BLaER1 treated with 17β-estradiol and CSF1 and Interleukin-3, amounts not matched to agents 10 nM and 100 nM (cell line): ENCODE measurements around the gene RTN1.
A peak's percentile ranks its signal among the peaks of the same experiment; 100 is the strongest.

Source experiments
- H3K27ac ChIP-seq, 11 experiments: shearing (Covaris generic); formaldehyde crosslinking; 2 replicates each; pipeline ENCODE4 v1.8.1; 2022
- H3K27me3 ChIP-seq, 11 experiments: shearing (Covaris generic); formaldehyde crosslinking; 2 replicates each; pipeline ENCODE4 v1.8.1; 2022
- H3K36me3 ChIP-seq, 11 experiments: shearing (Covaris generic); formaldehyde crosslinking; 2 replicates each; pipeline ENCODE4 v1.8.1; 2022
- H3K4me1 ChIP-seq, 10 experiments: shearing (Covaris generic); formaldehyde crosslinking; 2 replicates each; pipeline ENCODE4 v1.8.1; 2022
- H3K4me2 ChIP-seq, 11 experiments: shearing (Covaris generic); formaldehyde crosslinking; 2 replicates each; pipeline ENCODE4 v1.8.1; 2022
- H3K4me3 ChIP-seq, 10 experiments: shearing (Covaris generic); formaldehyde crosslinking; 2 replicates each; pipeline ENCODE4 v1.8.1; 2022
- H3K9ac ChIP-seq, 11 experiments: shearing (Covaris generic); formaldehyde crosslinking; 2 replicates each; pipeline ENCODE4 v1.8.1; 2022
- H3K9me3 ChIP-seq, 11 experiments: shearing (Covaris generic); formaldehyde crosslinking; replicated peaks in 1 of 11; 2 replicates each; pipeline ENCODE4 v1.8.1; 2022
- H4K20me1 ChIP-seq, 11 experiments: shearing (Covaris generic); formaldehyde crosslinking; 2 replicates each; pipeline ENCODE4 v1.8.1; 2022
- Cebpa-rat ChIP-seq, 11 experiments: shearing (Covaris generic); IDR thresholded peaks; 2 replicates each; pipeline ENCODE4 v1.8.1; 2022

Gene RTN1

DNA sequence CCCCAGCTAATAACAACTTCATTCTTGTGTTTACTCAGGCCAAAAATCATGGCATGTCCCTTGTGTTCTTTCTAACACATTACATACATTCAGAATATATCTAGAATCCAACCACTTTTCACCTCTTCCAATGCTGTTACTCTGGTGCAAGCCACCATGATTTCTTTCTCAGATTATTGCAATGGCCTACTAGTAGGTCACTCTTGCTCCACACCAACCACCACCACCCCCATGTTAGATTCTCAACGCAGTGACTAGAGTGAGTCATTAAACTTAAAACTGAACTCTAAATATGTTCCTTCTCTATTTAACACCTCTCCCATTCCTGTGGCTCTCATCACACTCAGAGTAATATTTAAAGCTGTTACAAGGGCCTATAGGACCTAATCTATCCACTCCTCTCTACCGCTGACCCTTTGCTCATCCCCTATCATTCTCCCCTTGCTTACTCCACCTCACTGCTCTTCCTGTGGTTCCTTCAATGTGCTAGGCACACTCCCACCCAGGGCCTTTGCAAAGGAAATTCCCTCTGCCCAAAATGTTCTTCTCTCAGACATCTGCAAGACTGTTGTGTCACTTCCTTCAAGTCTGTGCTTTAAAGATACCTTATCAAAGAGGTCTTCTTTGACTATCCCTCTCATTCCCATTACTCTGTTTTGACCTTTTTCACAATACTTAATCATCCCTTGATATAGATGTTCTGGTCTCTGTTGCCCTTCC lies 6.6 kb downstream of the RTN1 start:
- Histone ChIP-seq H4K20me1 (no peaks in the 10 kb centered on the region), H3K4me2 (peak overlapping the region in 2 of 11 experiments; percentile 45 to 63; a peak in 5 of 22 replicates)
- TF ChIP-seq Cebpa-rat (IDR thresholded peaks at IDR 0.05): no peak

DNA sequence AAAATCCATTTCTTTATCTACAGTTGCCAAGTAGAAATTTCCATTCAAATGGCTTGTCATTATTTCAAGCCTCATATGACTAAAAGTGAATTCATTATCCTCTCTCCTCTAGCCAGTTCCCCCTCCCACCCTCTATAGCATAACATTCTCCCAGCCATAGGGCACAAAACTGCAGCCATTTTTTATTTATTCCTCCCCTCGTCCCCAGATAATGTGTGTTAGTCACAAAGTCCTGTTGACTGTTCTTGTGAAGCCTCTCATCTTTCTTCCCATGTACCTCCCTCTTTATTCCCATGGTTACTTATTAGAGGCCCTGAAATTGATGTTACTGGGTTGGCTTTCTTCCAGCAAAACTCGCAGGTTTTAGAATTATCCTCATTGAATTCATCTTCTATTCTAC lies 13.2 kb downstream of the RTN1 start:
- no peaks in the 10 kb centered on the region for H4K20me1 ChIP-seq
- H3K9me3 ChIP-seq: peaks cover 31 to 46% (median 37%) of the 10 kb centered on the region in 11 experiments
- TF ChIP-seq Cebpa-rat (IDR thresholded peaks at IDR 0.05): no peak
- no peak overlapping the region for H3K4me3 ChIP-seq
- no peak overlapping the region for H3K4me2 ChIP-seq
- peaks cover 0 to 21% (median 0%) of the 10 kb centered on the region in 10 experiments; a peak in 5 of 20 replicates for H3K4me1 ChIP-seq
- H3K27ac ChIP-seq: no peak overlapping the region
- H3K9ac ChIP-seq: no peak overlapping the region
- no peaks in the 10 kb centered on the region for H3K27me3 ChIP-seq
- H3K36me3 ChIP-seq: peaks cover 0 to 14% (median 0%) of the 10 kb centered on the region in 11 experiments; a peak in 1 of 22 replicates

More for the DNA sequence above, 6.6 kb downstream of the RTN1 start:
- Histone ChIP-seq H3K9me3 (peaks cover 28 to 36% (median 29%) of the 10 kb centered on the region in 11 experiments), H3K27ac (no peak overlapping the region), H3K4me1 (peaks cover 0 to 20% (median 0%) of the 10 kb centered on the region in 10 experiments; a peak in 5 of 20 replicates), H3K4me3 (no peak overlapping the region), H3K27me3 (peaks cover 0 to under 1% (median 0%) of the 10 kb centered on the region in 11 experiments; a peak in 1 of 22 replicates), H3K36me3 (peaks cover 0 to 14% (median 0%) of the 10 kb centered on the region in 11 experiments; a peak in 1 of 22 replicates), H3K9ac (no peak overlapping the region)

DNA sequence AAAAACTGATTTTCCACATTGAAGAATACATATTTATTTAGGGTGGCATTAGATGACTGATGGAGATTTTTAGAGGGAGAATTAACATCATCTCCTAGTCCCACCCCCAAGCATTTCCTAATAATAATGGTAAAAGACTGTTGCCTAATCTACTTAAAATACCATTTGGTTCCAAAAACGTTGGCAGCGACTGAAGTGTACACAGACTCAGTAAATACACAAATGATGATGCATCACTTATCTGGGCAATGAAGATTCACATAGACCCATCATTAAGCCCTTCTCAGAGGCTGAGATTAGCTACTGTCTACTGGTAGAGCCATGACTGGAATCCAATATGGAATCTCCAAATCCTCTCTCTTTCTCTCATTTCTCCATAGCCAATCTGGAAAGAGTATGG lies 18.2 kb downstream of the RTN1 start:
- H4K20me1 ChIP-seq: no peaks in the 10 kb centered on the region
- H3K9me3 ChIP-seq: peaks cover 0 to 8% (median 0%) of the 10 kb centered on the region in 11 experiments; a peak in 3 of 22 replicates
- H3K9ac ChIP-seq: no peak overlapping the region
- peak overlapping the region in 2 of 11 experiments; percentile 48 to 82; a peak in 4 of 22 replicates for H3K4me2 ChIP-seq
- no peaks in the 10 kb centered on the region for H3K27me3 ChIP-seq
- no peaks in the 10 kb centered on the region for H3K36me3 ChIP-seq
- TF ChIP-seq Cebpa-rat (IDR thresholded peaks at IDR 0.05): no peak
- H3K27ac ChIP-seq: no peak overlapping the region
- peaks cover 6 to 71% (median 17%) of the 10 kb centered on the region in 10 experiments; a peak in 18 of 20 replicates for H3K4me1 ChIP-seq
- no peak overlapping the region for H3K4me3 ChIP-seq

DNA sequence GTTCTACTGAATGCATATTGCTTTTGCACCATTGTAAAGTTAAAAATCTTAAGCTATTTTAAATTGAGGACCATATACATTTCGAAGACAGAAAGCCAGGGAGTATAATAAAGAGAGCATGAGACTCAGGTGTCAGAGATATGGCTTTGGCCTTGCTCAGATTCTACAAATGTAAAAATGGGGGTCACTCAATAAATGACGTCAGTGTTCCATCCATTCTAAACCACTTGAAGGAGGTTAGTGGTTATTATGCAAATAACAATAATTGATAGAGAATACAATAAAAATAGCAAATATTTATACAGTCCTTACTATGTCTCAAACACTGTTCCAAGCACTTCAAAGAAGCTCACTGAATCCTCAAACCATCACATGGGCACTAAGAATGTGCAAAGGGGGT lies 20.1 kb downstream of the RTN1 start:
- H3K27ac ChIP-seq: peak overlapping the region in 3 of 11 experiments; percentile 4 to 71 (median 53); a peak in 2 of 22 replicates
- H3K9me3 ChIP-seq: peaks cover 0 to 3% (median 0%) of the 10 kb centered on the region in 11 experiments; a peak in 1 of 22 replicates
- no peaks in the 10 kb centered on the region for H3K27me3 ChIP-seq
- H4K20me1 ChIP-seq: no peaks in the 10 kb centered on the region
- H3K9ac ChIP-seq: no peak overlapping the region
- TF ChIP-seq Cebpa-rat (IDR thresholded peaks at IDR 0.05): no peak
- no peak overlapping the region for H3K4me3 ChIP-seq
- H3K36me3 ChIP-seq: no peaks in the 10 kb centered on the region
- peaks cover 6 to 72% (median 17%) of the 10 kb centered on the region in 10 experiments; a peak in 18 of 20 replicates for H3K4me1 ChIP-seq
- peak overlapping the region in 7 of 11 experiments; percentile 19 to 82 (median 62); a peak in 11 of 22 replicates for H3K4me2 ChIP-seq

DNA sequence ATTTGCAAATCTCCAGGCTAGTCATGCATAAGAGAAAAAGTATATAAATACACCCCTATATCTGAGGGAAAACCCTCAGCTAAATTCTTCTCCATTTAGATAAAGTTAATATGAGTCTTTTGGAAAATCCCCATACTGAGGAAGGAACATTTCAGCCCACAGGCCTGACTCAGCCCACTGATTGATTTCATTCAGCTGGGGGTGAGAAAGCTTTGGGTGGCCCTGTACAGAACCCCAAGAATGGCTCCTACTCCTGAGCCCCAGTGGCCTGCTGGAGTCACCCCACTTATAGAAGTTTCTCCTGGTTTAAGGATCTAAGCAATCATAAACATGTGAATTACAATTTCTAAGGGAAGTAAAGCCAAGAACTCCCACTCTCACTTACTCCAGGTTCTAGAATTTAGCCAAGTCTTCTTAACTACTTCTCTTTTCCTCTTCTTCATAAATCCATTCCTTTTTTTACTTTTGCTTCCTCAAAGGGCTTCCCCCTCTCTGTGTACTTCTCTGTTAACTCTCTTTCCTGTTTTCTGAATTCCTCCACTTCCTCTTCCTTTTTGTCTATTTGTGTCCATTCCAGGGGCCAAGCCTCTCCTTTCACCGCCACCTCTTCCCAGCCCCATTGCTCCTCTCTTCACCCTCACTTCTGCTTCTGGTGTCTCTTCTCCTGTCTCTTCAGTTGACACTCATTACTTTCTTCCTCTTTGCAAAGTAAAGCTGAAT lies 21.0 kb downstream of the RTN1 start:
- H3K9me3 ChIP-seq: no peaks in the 10 kb centered on the region
- no peaks in the 10 kb centered on the region for H4K20me1 ChIP-seq
- peak overlapping the region in 4 of 11 experiments; percentile 49 to 71 (median 52); a peak in 6 of 22 replicates for H3K27ac ChIP-seq
- peaks cover 6 to 75% (median 17%) of the 10 kb centered on the region in 10 experiments; a peak in 18 of 20 replicates for H3K4me1 ChIP-seq
- H3K9ac ChIP-seq: no peak overlapping the region
- H3K27me3 ChIP-seq: no peaks in the 10 kb centered on the region
- H3K36me3 ChIP-seq: no peaks in the 10 kb centered on the region
- no peak for TF ChIP-seq Cebpa-rat (IDR thresholded peaks at IDR 0.05)
- no peak overlapping the region for H3K4me3 ChIP-seq
- peak overlapping the region; percentile 3 to 82 (median 52); a peak in 18 of 22 replicates for H3K4me2 ChIP-seq

DNA sequence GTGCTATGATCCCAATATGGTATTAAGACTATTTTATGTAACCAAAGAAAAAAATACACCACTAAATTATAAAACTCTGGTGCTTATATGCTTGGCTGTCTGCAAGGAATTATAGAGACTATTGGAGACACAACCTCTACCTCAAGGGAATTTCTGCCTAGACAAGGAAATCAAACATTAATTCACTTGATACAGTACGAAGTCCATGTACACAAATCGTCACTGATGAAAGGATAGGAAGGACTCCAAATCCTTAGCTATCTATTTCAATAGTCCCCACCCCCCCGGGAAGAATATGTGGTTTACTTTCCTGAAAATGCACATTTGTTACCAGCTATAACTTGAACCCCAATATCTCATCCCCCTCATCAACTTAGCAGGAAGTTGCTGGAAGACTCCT lies 21.9 kb downstream of the RTN1 start:
- Histone ChIP-seq H3K4me2 (peak overlapping the region in 4 of 11 experiments; percentile 54 to 82 (median 66); a peak in 7 of 22 replicates), H3K27me3 (no peaks in the 10 kb centered on the region), H3K4me1 (peaks cover 6 to 72% (median 17%) of the 10 kb centered on the region in 10 experiments; a peak in 18 of 20 replicates), H3K9me3 (no peaks in the 10 kb centered on the region), H3K9ac (no peak overlapping the region), H3K27ac (peak overlapping the region in 2 of 11 experiments; percentile 53 to 71; a peak in 2 of 22 replicates), H3K4me3 (no peak overlapping the region), H3K36me3 (no peaks in the 10 kb centered on the region), H4K20me1 (no peaks in the 10 kb centered on the region)
- TF ChIP-seq Cebpa-rat (IDR thresholded peaks at IDR 0.05): no peak

DNA sequence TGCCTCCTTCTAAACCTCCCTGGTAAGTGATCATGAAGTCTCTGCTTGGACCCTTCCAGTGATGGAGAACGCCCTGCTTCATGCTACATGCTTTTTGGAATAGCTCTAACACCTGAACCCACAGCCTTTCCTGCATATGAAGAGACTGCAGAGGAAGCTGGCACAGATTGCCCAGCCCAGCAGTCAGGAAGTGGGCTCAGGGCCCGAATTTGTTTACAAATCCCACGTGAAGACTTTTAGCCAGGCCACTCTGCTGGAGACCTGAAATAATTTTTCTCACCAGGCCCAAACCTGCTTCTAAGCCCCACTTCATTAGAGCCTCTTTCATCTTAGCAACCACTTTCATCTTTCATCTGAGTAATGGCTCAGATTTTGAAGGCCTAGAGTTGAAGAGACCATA lies 22.9 kb downstream of the RTN1 start:
- H3K27ac ChIP-seq: no peak overlapping the region
- no peaks in the 10 kb centered on the region for H3K27me3 ChIP-seq
- no peaks in the 10 kb centered on the region for H4K20me1 ChIP-seq
- H3K4me1 ChIP-seq: peaks cover 6 to 63% (median 17%) of the 10 kb centered on the region in 10 experiments; a peak in 18 of 20 replicates
- H3K4me2 ChIP-seq: peak overlapping the region in 4 of 11 experiments; percentile 11 to 63 (median 28); a peak in 7 of 22 replicates
- no peaks in the 10 kb centered on the region for H3K36me3 ChIP-seq
- no peaks in the 10 kb centered on the region for H3K9me3 ChIP-seq
- no peak overlapping the region for H3K9ac ChIP-seq
- H3K4me3 ChIP-seq: no peak overlapping the region
- TF ChIP-seq Cebpa-rat (IDR thresholded peaks at IDR 0.05): no peak

DNA sequence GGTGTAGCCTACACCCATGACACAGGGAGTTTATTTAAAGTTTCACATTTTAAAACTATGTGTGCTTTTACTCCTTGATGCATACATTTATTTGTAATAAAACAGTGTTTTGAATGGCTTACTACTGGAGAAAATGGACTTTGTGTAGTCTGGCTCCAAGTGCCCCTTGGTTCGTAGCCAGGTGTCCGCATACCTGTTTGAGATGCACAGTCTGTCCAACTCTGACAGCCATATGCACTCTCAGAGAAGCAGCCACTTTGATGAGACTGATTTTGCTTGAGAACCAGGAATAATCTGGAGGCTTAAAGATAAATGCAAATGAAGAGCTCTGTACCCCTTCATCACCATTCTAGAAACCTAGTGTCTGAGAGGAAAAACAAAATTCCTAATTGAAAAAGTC lies 24.0 kb downstream of the RTN1 start:
- TF ChIP-seq Cebpa-rat (IDR thresholded peaks at IDR 0.05): no peak
- no peaks in the 10 kb centered on the region for H3K27me3 ChIP-seq
- no peak overlapping the region for H3K27ac ChIP-seq

DNA sequence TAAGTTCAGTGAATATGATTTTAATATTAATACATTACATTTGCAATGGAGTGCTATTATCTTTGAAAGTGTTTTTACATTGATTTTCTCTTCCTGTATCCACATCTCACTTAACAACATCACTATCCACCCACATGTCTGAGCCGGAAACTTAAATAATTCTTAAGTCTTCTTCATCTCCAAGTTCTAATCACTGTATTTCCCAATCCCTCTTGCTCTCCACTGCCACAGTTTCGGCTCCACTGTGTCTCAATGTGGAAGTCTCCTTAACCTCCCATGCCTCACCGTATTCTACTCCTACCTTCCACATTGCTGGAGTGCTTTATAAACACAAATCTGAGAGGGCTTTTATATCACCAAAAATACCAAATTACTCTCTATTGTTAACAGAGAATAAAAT lies 25.3 kb downstream of the RTN1 start:
- Histone ChIP-seq H3K4me2 (no peak overlapping the region), H3K9ac (no peak overlapping the region), H3K27me3 (no peaks in the 10 kb centered on the region), H3K4me1 (peaks cover 6 to 38% (median 12%) of the 10 kb centered on the region in 10 experiments; a peak in 18 of 20 replicates), H3K36me3 (no peaks in the 10 kb centered on the region), H3K27ac (no peak overlapping the region), H4K20me1 (no peaks in the 10 kb centered on the region), H3K4me3 (no peak overlapping the region), H3K9me3 (no peaks in the 10 kb centered on the region)
- no peak for TF ChIP-seq Cebpa-rat (IDR thresholded peaks at IDR 0.05)

More for the DNA sequence above, 24.0 kb downstream of the RTN1 start:
- Histone ChIP-seq H3K36me3 (no peaks in the 10 kb centered on the region), H3K4me1 (peaks cover 6 to 52% (median 17%) of the 10 kb centered on the region in 10 experiments; a peak in 18 of 20 replicates), H3K9ac (no peak overlapping the region), H3K4me2 (no peak overlapping the region), H3K4me3 (no peak overlapping the region), H4K20me1 (no peaks in the 10 kb centered on the region), H3K9me3 (no peaks in the 10 kb centered on the region)
